ENCODE measurements around the gene OSMR.
A peak's percentile ranks its signal among the peaks of the same experiment; 100 is the strongest.
"Not testable (repeated sequence)": the region's sequence is repeated elsewhere in the genome, so short reads cannot be mapped to it uniquely, and the experiment has no call there.

Gene OSMR

GRCh38 chr5:38861986-38862770 is 16.4 kb downstream of the OSMR start:
- DNase-seq; in situ Hi-C loops (cut with MboI; ENCODE audit: low pct_unique_long_range_greater_than_20kb, low sequenced_read_pairs): not testable (repeated sequence)

GRCh38 chr5:38866362-38867031 is 20.7 kb downstream of the OSMR start:
- no peak for DNase-seq
- in situ Hi-C loops (cut with MboI; ENCODE audit: low pct_unique_long_range_greater_than_20kb, low sequenced_read_pairs), result no loop called here

GRCh38 chr5:38867032-38867398 is 21.2 kb downstream of the OSMR start:
- DNase-seq, result no peak

GRCh38 chr5:38867416-38867815 is 21.6 kb downstream of the OSMR start:
- in situ Hi-C loops (cut with MboI; ENCODE audit: low pct_unique_long_range_greater_than_20kb, low sequenced_read_pairs), result no loop called here
- no peak for DNase-seq

More at GRCh38 chr5:38867032-38867398, 21.2 kb downstream of the OSMR start:
- in situ Hi-C loops (cut with MboI; ENCODE audit: low pct_unique_long_range_greater_than_20kb, low sequenced_read_pairs), result no loop called here

- no peak for DNase-seq
- in situ Hi-C loops (cut with MboI; ENCODE audit: low pct_unique_long_range_greater_than_20kb, low sequenced_read_pairs), result no loop called here
Measured at GRCh38 chr5:38870595-38870994, 24.8 kb downstream of the OSMR start.

- DNase-seq, result no peak
- in situ Hi-C loops (cut with MboI; ENCODE audit: low pct_unique_long_range_greater_than_20kb, low sequenced_read_pairs), result no loop called here
Measured at GRCh38 chr5:38871058-38871605, 25.3 kb downstream of the OSMR start.

GRCh38 chr5:38871790-38872551 is 26.2 kb downstream of the OSMR start:
- DNase-seq, result no peak
- in situ Hi-C loops (cut with MboI; ENCODE audit: low pct_unique_long_range_greater_than_20kb, low sequenced_read_pairs), result no loop called here

- in situ Hi-C loops (cut with MboI; ENCODE audit: low pct_unique_long_range_greater_than_20kb, low sequenced_read_pairs), result no loop called here
Measured at GRCh38 chr5:38872826-38873225, 27.0 kb downstream of the OSMR start.

GRCh38 chr5:38874948-38875456 is 29.2 kb downstream of the OSMR start:
- in situ Hi-C loops (cut with MboI; ENCODE audit: low pct_unique_long_range_greater_than_20kb, low sequenced_read_pairs), result no loop called here
- no peak for DNase-seq

More at GRCh38 chr5:38872826-38873225, 27.0 kb downstream of the OSMR start:
- no peak for DNase-seq

GRCh38 chr5:38878391-38879077 is 32.7 kb downstream of the OSMR start:
- in situ Hi-C loops (cut with MboI; ENCODE audit: low pct_unique_long_range_greater_than_20kb, low sequenced_read_pairs), result no loop called here
- DNase-seq, result peak; percentile 23

- in situ Hi-C loops (cut with MboI; ENCODE audit: low pct_unique_long_range_greater_than_20kb, low sequenced_read_pairs), result no loop called here
- DNase-seq, result no peak
Measured at GRCh38 chr5:38879078-38879460, 33.3 kb downstream of the OSMR start.

GRCh38 chr5:38883842-38884241 is 38.0 kb downstream of the OSMR start:
- in situ Hi-C loops (cut with MboI; ENCODE audit: low pct_unique_long_range_greater_than_20kb, low sequenced_read_pairs), result no loop called here

GRCh38 chr5:38885208-38885607 is 39.4 kb downstream of the OSMR start:
- DNase-seq, result no peak

More at GRCh38 chr5:38883842-38884241, 38.0 kb downstream of the OSMR start:
- no peak for DNase-seq

GRCh38 chr5:38888041-38888440 is 42.2 kb downstream of the OSMR start:
- DNase-seq, result peak; percentile 59
- in situ Hi-C loops (cut with MboI; ENCODE audit: low pct_unique_long_range_greater_than_20kb, low sequenced_read_pairs), result no loop called here

More at GRCh38 chr5:38885208-38885607, 39.4 kb downstream of the OSMR start:
- in situ Hi-C loops (cut with MboI; ENCODE audit: low pct_unique_long_range_greater_than_20kb, low sequenced_read_pairs), result no loop called here

- in situ Hi-C loops (cut with MboI; ENCODE audit: low pct_unique_long_range_greater_than_20kb, low sequenced_read_pairs), result no loop called here
- no peak for DNase-seq
Measured at GRCh38 chr5:38889424-38889823, 43.6 kb downstream of the OSMR start.

- no peak for DNase-seq
- in situ Hi-C loops (cut with MboI; ENCODE audit: low pct_unique_long_range_greater_than_20kb, low sequenced_read_pairs), result no loop called here
Measured at GRCh38 chr5:38891563-38891962, 45.8 kb downstream of the OSMR start.

GRCh38 chr5:38892363-38892762 is 46.6 kb downstream of the OSMR start:
- no peak for DNase-seq
- in situ Hi-C loops (cut with MboI; ENCODE audit: low pct_unique_long_range_greater_than_20kb, low sequenced_read_pairs), result no loop called here

GRCh38 chr5:38896760-38897159 is 50.9 kb downstream of the OSMR start:
- in situ Hi-C loops (cut with MboI; ENCODE audit: low pct_unique_long_range_greater_than_20kb, low sequenced_read_pairs), result no loop called here
- DNase-seq, result no peak

- DNase-seq, result no peak
- in situ Hi-C loops (cut with MboI; ENCODE audit: low pct_unique_long_range_greater_than_20kb, low sequenced_read_pairs), result no loop called here
Measured at GRCh38 chr5:38899936-38900335, 54.1 kb downstream of the OSMR start.

Data from KBM-7 (cell line).